HepG2 (cell line): ENCODE measurements around the gene KPNA3. TPM values are rescaled to one million over a fixed set of nuclear protein-coding genes. Genes with fewer than 3 reads are reported as not detected.

Experiments used
- ARID5B ChIP-seq: IDR thresholded peaks from 2 replicates; pipeline ENCODE4 v1.4.0; 2020; ENCODE audit warnings: mild to moderate bottlenecking, missing genetic modification reagents
- CHCHD3 ChIP-seq: sonication (generic); formaldehyde crosslinking; IDR thresholded peaks from 2 replicates; pipeline ENCODE4 v1.8.0; 2022; ENCODE audit warnings: mild to moderate bottlenecking, missing genetic modification reagents, moderate library complexity
- FOXK2 ChIP-seq: fragments of 450-650 bp; IDR thresholded peaks from 2 replicates; pipeline ENCODE4 v1.6.1; 2016
- GPN1 ChIP-seq: sonication (generic); formaldehyde crosslinking; IDR thresholded peaks from 2 replicates; pipeline ENCODE4 v1.5.1; 2020; ENCODE audit warnings: missing genetic modification reagents, borderline replicate concordance
- KDM2A ChIP-seq: sonication (generic); formaldehyde crosslinking; IDR thresholded peaks from 2 replicates; pipeline ENCODE4 v1.4.0; 2020; ENCODE audit warnings: low read depth, missing genetic modification reagents, borderline replicate concordance
- MAFF ChIP-seq: IDR thresholded peaks from 2 replicates; pipeline ENCODE4 v1.6.1; 2011; ENCODE audit warnings: low read depth, low read length, improper control_type of control experiment
- POGK ChIP-seq: sonication (generic); formaldehyde crosslinking; conservative IDR thresholded peaks from 2 replicates; pipeline ENCODE4 v1.8.0; 2022; ENCODE audit warnings: mild to moderate bottlenecking, moderate library complexity, missing genetic modification reagents
- PRDM15 ChIP-seq: sonication (generic); formaldehyde crosslinking; IDR thresholded peaks from 2 replicates; pipeline ENCODE4 v1.4.0; 2020; ENCODE audit warnings: missing genetic modification reagents
- SMARCC2 ChIP-seq: fragments of 450-650 bp; IDR thresholded peaks from 2 replicates; pipeline ENCODE4 v1.6.1; 2017; ENCODE audit warnings: antibody characterized with exemption, mild to moderate bottlenecking
- STAT5B ChIP-seq: sonication (generic); formaldehyde crosslinking; IDR thresholded peaks from 2 replicates; pipeline ENCODE4 v1.4.0; 2020; ENCODE audit warnings: missing genetic modification reagents
- TGIF2 ChIP-seq: IDR thresholded peaks from 2 replicates; pipeline ENCODE4 v1.6.1; 2016; ENCODE audit warnings: control low read depth, missing compliant biosample characterization
- ZFP82 ChIP-seq: sonication (generic); formaldehyde crosslinking; IDR thresholded peaks from 2 replicates; pipeline ENCODE4 v1.5.1; 2020; ENCODE audit warnings: mild to moderate bottlenecking, missing genetic modification reagents, borderline replicate concordance
- ZFP90 ChIP-seq: sonication (generic); formaldehyde crosslinking; IDR thresholded peaks from 2 replicates; pipeline ENCODE4 v1.8.0; 2022; ENCODE audit warnings: missing genetic modification reagents, mild to moderate bottlenecking, inconsistent platforms, borderline replicate concordance
- ZNF138 ChIP-seq: sonication (generic); formaldehyde crosslinking; IDR thresholded peaks from 2 replicates; pipeline ENCODE4 v1.5.0; 2020; ENCODE audit warnings: mild to moderate bottlenecking, low read depth, missing genetic modification reagents
- ZNF616 ChIP-seq: sonication (generic); formaldehyde crosslinking; IDR thresholded peaks from 2 replicates; pipeline ENCODE4 v1.5.0; 2020; ENCODE audit warnings: low read depth, mild to moderate bottlenecking, missing genetic modification reagents
- ZNF816 ChIP-seq: sonication (generic); formaldehyde crosslinking; IDR thresholded peaks from 2 replicates; pipeline ENCODE4 v1.8.0; 2022; ENCODE audit warnings: missing genetic modification reagents, mild to moderate bottlenecking, borderline replicate concordance
- polyA plus RNA-seq, 8 experiments: library from polyadenylated mRNA; depleted of rRNA in 3 of 8; stranded (reverse) in 7 of 8; unstranded in 1 of 8; fragments of >200 nt; fragmentation: Illumina TruSeq in 4 of 8; extraction: Trizol in 4 of 8; gene quantifications; 2 replicates each; pipeline versions ENCODE4 v1.2.1 to v1.2.3, GENCODE V29; 2011 to 2016; ENCODE audit warnings: low read depth in 4 of 8, missing spikeins in 1 of 8, mixed read lengths in 1 of 8; ENCODE audit not compliant: insufficient read depth in 1 of 8
- total RNA-seq, 5 experiments: library from RNA; depleted of rRNA; stranded (reverse); fragments of >200 nt; fragmentation: Illumina TruSeq; extraction: Trizol; gene quantifications; 2 replicates each; pipeline ENCODE4 v1.2.3, GENCODE V29; 2016; ENCODE audit warnings: low read depth in 1 of 5

KPNA3 gene
- total and polyA plus RNA-seq, 2 of the 13 experiments (the other 11 are each of a cell fraction or from before 2014, with no cell fraction given): 13.0 to 28.9 TPM

- TF ChIP-seq FOXK2 (peak; percentile 46; the same call in 1 of the 2 replicates), STAT5B (no peak), ZNF138 (CRISPR knock-in tag) (no peak), SMARCC2 (no peak), KDM2A (0 out of 2 replicates have a peak, but pooled peaks have one; percentile 34), ZFP90 (CRISPR knock-in tag) (peak; percentile 32; the same call in 1 of the 2 replicates), ZNF816 (CRISPR knock-in tag) (no peak), ZFP82 (CRISPR knock-in tag) (no peak), ARID5B (peak; percentile 97), TGIF2 (CRISPR knock-in tag) (no peak), CHCHD3 (CRISPR knock-in tag) (no peak), PRDM15 (CRISPR knock-in tag) (no peak), MAFF (no peak), ZNF616 (no peak), GPN1 (CRISPR knock-in tag) (no peak), POGK (0 out of 2 replicates have a peak, but pooled peaks have one; percentile 20)
Observed at GRCh38 chr13:49746111-49746510, 46.4 kb downstream of the KPNA3 start (continued).
